HT1080 (cell line): ENCODE measurements around the gene MSH3. TPM values are rescaled to one million over a fixed set of nuclear protein-coding genes. Genes with fewer than 3 reads are reported as not detected.

Experiments used
- DNase-seq: peaks from one replicate; pipeline ENCODE4 v3.0.0-alpha.2; 2015; ENCODE audit warnings: low read depth
- polyA plus RNA-seq, 2 experiments: library from polyadenylated mRNA; depleted of rRNA; stranded (reverse); fragments of >200 nt; gene quantifications; 2 replicates each; pipeline ENCODE4 v1.2.3, GENCODE V29; 2015
- total RNA-seq: library from RNA; depleted of rRNA; stranded (reverse); fragments of >200 nt; shearing (Covaris generic); gene quantifications from 2 replicates; pipeline ENCODE4 v1.2.3, GENCODE V29; 2014; rRNA removed

Gene MSH3
- total RNA-seq = 8.6 and 12.0 TPM in 2 replicates
- polyA plus RNA-seq (2015; cell fraction: cytosol; rRNA removed) = 8.5 and 13.2 TPM in 2 replicates
- 12.4 and 15.9 TPM in 2 replicates for polyA plus RNA-seq (2015; cell fraction: nucleus; rRNA removed)

- peak; percentile 90 for DNase-seq
These were observed at the start of gene MSH3, which contains the start of gene DHFR for GRCh38 chr5:80654391-80655230. MSH3 (plus strand) TSS chr5:80654652; CDS start chr5:80654728, 76 bp downstream. DHFR (minus strand) TSS chr5:80654983; CDS start chr5:80654489, 494 bp downstream.

- no peak for DNase-seq
These were observed 47.1 kb upstream of the MSH3 start for GRCh38 chr5:80607343-80607742.

GRCh38 chr5:80607832-80608231, 46.6 kb upstream of the MSH3 start:
- DNase-seq = no peak

- DNase-seq = no peak
These were observed 45.7 kb upstream of the MSH3 start for GRCh38 chr5:80608731-80609130.

GRCh38 chr5:80609692-80610091, 44.8 kb upstream of the MSH3 start:
- no peak for DNase-seq

- no peak for DNase-seq
These were observed 39.1 kb upstream of the MSH3 start for GRCh38 chr5:80615266-80615914.

- DNase-seq = no peak
These were observed 36.0 kb upstream of the MSH3 start for GRCh38 chr5:80618438-80618837.

- DNase-seq = no peak
These were observed 35.4 kb upstream of the MSH3 start for GRCh38 chr5:80619086-80619485.

- no peak for DNase-seq
These were observed 34.2 kb upstream of the MSH3 start for GRCh38 chr5:80620211-80620610.

- no peak for DNase-seq
These were observed 31.7 kb upstream of the MSH3 start for GRCh38 chr5:80622756-80623155.

- no peak for DNase-seq
These were observed 30.5 kb upstream of the MSH3 start for GRCh38 chr5:80623999-80624398.

GRCh38 chr5:80625230-80625629, 29.2 kb upstream of the MSH3 start:
- DNase-seq = no peak

GRCh38 chr5:80629281-80629680, 25.2 kb upstream of the MSH3 start:
- no peak for DNase-seq

GRCh38 chr5:80631278-80632259, 22.9 kb upstream of the MSH3 start:
- no peak for DNase-seq

- DNase-seq = no peak
These were observed 21.8 kb upstream of the MSH3 start for GRCh38 chr5:80632700-80633099.

- DNase-seq = no peak
These were observed 20.3 kb upstream of the MSH3 start for GRCh38 chr5:80634193-80634592.

- DNase-seq = no peak
These were observed 13.1 kb upstream of the MSH3 start for GRCh38 chr5:80641353-80641752.

- no peak for DNase-seq
These were observed 9.6 kb upstream of the MSH3 start for GRCh38 chr5:80644900-80645299.

- no peak for DNase-seq
These were observed 7.5 kb upstream of the MSH3 start for GRCh38 chr5:80646926-80647325.

- no peak for DNase-seq
These were observed 950 bp upstream of the MSH3 start for GRCh38 chr5:80653502-80653901.

GRCh38 chr5:80654054-80654390, 430 bp upstream of the MSH3 start:
- DNase-seq = peak; percentile 41
